Activated T-helper 2 cell treated with anti-CD3 and anti-CD28 coated beads, Interferon-gamma antibody, Interleukin-2, Interleukin-4, amounts not matched to agents 10 μg/mL and 5 μg/mL and 100 μg/mL, durations not matched to agents 14 hours and 24 hours and 36 hours (primary cell): ENCODE data around the gene BAZ2B. TPM values are rescaled to one million over a fixed set of nuclear protein-coding genes. Genes with fewer than 3 reads are reported as not detected.

Experiments
- DNase-seq: peaks from one replicate; pipeline ENCODE4 v3.0.0; 2021; ENCODE audit warnings: low spot score
- H3K27ac Mint-ChIP-seq: one replicate; pipeline ENCODE4 v1.8.0; 2021; ENCODE audit warnings: mixed read lengths
- H3K27me3 Mint-ChIP-seq: one replicate; pipeline ENCODE4 v1.8.0; 2021; ENCODE audit warnings: low read depth, mixed read lengths
- H3K36me3 Mint-ChIP-seq: one replicate; pipeline ENCODE4 v1.8.0; 2021; ENCODE audit warnings: low read depth, mixed read lengths
- H3K4me1 Mint-ChIP-seq: one replicate; pipeline ENCODE4 v1.8.0; 2021; ENCODE audit warnings: low read depth, mixed read lengths
- H3K4me3 Mint-ChIP-seq: one replicate; pipeline ENCODE4 v1.8.0; 2021; ENCODE audit warnings: low read depth, mild to moderate bottlenecking, moderate library complexity, mixed read lengths
- H3K9me3 Mint-ChIP-seq: one replicate; pipeline ENCODE4 v1.8.0; 2021; ENCODE audit warnings: mixed read lengths
- intact Hi-C: fragments of 100-400 bp; cut with micrococcal nuclease; formaldehyde crosslinking; loops from one replicate; pipeline ENCODE4 v1.15.1; 2023
- total RNA-seq: library from RNA; stranded (reverse); gene quantifications from 2 replicates; pipeline ENCODE4 v1.2.3, GENCODE V29; 2022

Gene BAZ2B
- total RNA-seq, 1 donor from 2014 or later = 6.5 TPM

DNA sequence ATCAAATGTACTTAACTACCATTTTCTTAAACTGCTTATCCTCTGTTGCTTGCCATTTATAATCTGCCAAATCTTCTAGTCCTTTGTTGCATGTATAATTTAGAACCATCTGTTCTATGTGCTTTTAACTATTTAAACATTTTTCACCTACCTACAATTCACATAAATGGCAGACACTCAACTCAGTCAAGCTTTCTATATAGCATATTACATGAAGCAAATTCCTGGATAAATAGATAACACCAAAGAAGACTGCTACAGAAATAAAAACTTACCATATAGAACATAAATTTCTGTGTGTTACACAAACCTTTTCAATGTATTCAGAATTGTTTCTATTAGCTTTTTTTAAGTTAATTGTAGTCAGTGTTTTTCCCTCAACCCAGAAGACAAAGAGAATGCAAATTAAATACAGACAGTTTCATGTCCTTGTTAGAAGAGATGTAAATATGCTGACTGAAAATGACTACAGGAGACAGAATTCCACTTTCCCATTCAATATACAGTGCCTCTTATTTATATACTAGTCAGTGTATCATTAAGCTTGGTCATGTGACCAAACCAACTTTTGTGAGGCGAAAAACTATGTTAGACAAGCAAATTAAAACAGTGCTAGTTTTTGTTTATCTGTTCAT is 2.6 kb downstream of the BAZ2B start:
- no peak overlapping the region for H3K27ac Mint-ChIP-seq
- H3K9me3 Mint-ChIP-seq = no peaks in the 10 kb centered on the region
- no peaks in the 10 kb centered on the region for H3K36me3 Mint-ChIP-seq
- H3K4me3 Mint-ChIP-seq = no peak overlapping the region
- peaks cover 10% of the 10 kb centered on the region for H3K4me1 Mint-ChIP-seq
- DNase-seq = no peak
- intact Hi-C loops = loop anchor here (10.0 kb wide), 1 partner anchor 329 kb away; the partner anchor contains the start of gene WDSUB1
- peaks cover 41% of the 10 kb centered on the region for H3K27me3 Mint-ChIP-seq

DNA sequence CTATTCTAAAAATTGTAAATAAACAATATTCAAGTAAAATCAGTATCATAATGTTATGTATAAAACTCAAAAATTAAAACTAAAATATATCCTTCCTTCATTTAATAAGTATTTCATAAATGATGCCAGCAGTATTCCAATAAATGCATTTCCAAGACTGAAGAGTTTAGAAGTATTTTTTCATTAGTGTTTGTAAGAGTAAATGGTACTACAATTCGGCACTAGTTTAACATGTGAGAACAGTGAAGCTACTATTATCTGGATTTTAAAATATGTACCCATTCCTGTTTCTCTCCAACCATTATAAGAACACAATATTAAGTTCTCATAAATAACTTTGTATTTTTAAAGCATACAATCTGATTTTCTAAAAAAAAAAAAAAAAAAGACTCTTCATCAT is 3.3 kb downstream of the BAZ2B start:
- Mint-ChIP-seq H3K9me3 (no peaks in the 10 kb centered on the region), H3K4me1 (peaks cover 10% of the 10 kb centered on the region), H3K36me3 (no peaks in the 10 kb centered on the region), H3K27ac (no peak overlapping the region), H3K4me3 (no peak overlapping the region), H3K27me3 (peaks cover 40% of the 10 kb centered on the region)
- intact Hi-C loops = loop anchor here (10.0 kb wide), 1 partner anchor 328 kb away; the partner anchor contains the start of gene WDSUB1
- no peak for DNase-seq

GRCh38 chr2:159612255-159612901 is 4.0 kb downstream of the BAZ2B start:
- DNase-seq = no peak
- Mint-ChIP-seq H3K4me3 (no peak overlapping the region), H3K27ac (no peak overlapping the region), H3K27me3 (peaks cover 34% of the 10 kb centered on the region), H3K4me1 (peaks cover 10% of the 10 kb centered on the region), H3K36me3 (no peaks in the 10 kb centered on the region), H3K9me3 (no peaks in the 10 kb centered on the region)
- intact Hi-C loops = loop anchor here (10.0 kb wide), 1 partner anchor 328 kb away; the partner anchor contains the start of gene WDSUB1

GRCh38 chr2:159609811-159610549 is 6.4 kb downstream of the BAZ2B start:
- no peak for DNase-seq
- H3K27me3 Mint-ChIP-seq = peaks cover 23% of the 10 kb centered on the region
- H3K27ac Mint-ChIP-seq = no peak overlapping the region
- peaks cover 10% of the 10 kb centered on the region for H3K4me1 Mint-ChIP-seq
- H3K4me3 Mint-ChIP-seq = no peak overlapping the region
- H3K36me3 Mint-ChIP-seq = no peaks in the 10 kb centered on the region
- H3K9me3 Mint-ChIP-seq = no peaks in the 10 kb centered on the region
- intact Hi-C loops = loop anchor here (10.0 kb wide), 1 partner anchor 325 kb away; the partner anchor contains the start of gene WDSUB1

- Mint-ChIP-seq H3K4me3 (no peak overlapping the region), H3K9me3 (no peaks in the 10 kb centered on the region), H3K4me1 (peaks cover 7% of the 10 kb centered on the region), H3K27ac (no peak overlapping the region), H3K36me3 (no peaks in the 10 kb centered on the region), H3K27me3 (peaks cover 14% of the 10 kb centered on the region)
- intact Hi-C loops = no loop called here
- no peak for DNase-seq
Observed at GRCh38 chr2:159608723-159609308, 7.5 kb downstream of the BAZ2B start.

GRCh38 chr2:159608108-159608507 is 8.2 kb downstream of the BAZ2B start:
- H3K27me3 Mint-ChIP-seq = peaks cover 9% of the 10 kb centered on the region
- peaks cover 7% of the 10 kb centered on the region for H3K4me1 Mint-ChIP-seq
- no peaks in the 10 kb centered on the region for H3K9me3 Mint-ChIP-seq
- no peak overlapping the region for H3K27ac Mint-ChIP-seq
- intact Hi-C loops = no loop called here
- no peak for DNase-seq
- no peak overlapping the region for H3K4me3 Mint-ChIP-seq
- H3K36me3 Mint-ChIP-seq = no peaks in the 10 kb centered on the region

GRCh38 chr2:159606287-159606686 is 10.1 kb downstream of the BAZ2B start:
- H3K27me3 Mint-ChIP-seq = peaks cover 5% of the 10 kb centered on the region
- intact Hi-C loops = no loop called here

DNA sequence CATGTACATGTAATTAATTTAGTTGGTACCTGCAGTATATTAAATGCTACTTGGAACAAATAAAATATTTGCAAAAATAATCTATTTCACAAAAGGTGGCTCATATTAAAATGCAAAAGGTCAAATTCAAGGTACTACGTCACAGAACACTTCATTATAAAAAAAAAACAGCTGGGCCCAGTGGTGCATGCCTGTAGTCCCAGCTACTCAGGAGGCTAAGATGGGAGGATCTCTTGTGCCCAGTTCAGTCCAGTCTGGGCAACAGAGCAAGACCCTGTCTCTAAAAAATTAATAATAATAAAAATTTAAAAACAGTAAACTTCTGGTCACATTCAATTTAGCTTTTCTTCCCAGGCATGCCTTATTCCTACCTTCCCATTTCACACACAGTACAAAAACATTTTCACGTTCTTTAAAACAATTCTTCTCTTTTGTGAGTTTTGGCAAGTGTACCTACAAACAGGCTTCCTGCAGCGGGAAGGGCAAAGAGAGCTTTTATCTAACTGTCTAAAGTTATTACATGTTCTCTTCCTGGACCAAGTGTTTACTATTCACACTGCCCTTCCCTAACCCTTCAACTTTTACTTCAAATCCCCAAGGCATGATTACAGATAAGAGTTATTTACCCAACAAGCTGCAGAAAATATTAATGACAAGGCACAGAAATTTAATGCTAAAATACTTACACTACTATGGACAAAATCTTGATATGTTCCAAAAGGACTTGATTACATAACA is 10.7 kb downstream of the BAZ2B start:
- Mint-ChIP-seq H3K27me3 (peaks cover 5% of the 10 kb centered on the region), H3K4me1 (peaks cover 9% of the 10 kb centered on the region), H3K27ac (no peak overlapping the region), H3K4me3 (no peak overlapping the region), H3K36me3 (no peaks in the 10 kb centered on the region), H3K9me3 (no peaks in the 10 kb centered on the region)
- intact Hi-C loops = no loop called here
- no peak for DNase-seq

More at GRCh38 chr2:159606287-159606686, 10.1 kb downstream of the BAZ2B start:
- no peak for DNase-seq
- Mint-ChIP-seq H3K36me3 (no peaks in the 10 kb centered on the region), H3K27ac (no peak overlapping the region), H3K4me3 (no peak overlapping the region), H3K4me1 (peaks cover 4% of the 10 kb centered on the region), H3K9me3 (no peaks in the 10 kb centered on the region)

GRCh38 chr2:159604159-159604558 is 12.2 kb downstream of the BAZ2B start:
- no peak for DNase-seq
- no peak overlapping the region for H3K4me3 Mint-ChIP-seq
- peaks cover 10% of the 10 kb centered on the region for H3K4me1 Mint-ChIP-seq
- no peaks in the 10 kb centered on the region for H3K9me3 Mint-ChIP-seq
- peaks cover 3% of the 10 kb centered on the region for H3K27me3 Mint-ChIP-seq
- no peak overlapping the region for H3K27ac Mint-ChIP-seq
- intact Hi-C loops = no loop called here
- no peaks in the 10 kb centered on the region for H3K36me3 Mint-ChIP-seq

DNA sequence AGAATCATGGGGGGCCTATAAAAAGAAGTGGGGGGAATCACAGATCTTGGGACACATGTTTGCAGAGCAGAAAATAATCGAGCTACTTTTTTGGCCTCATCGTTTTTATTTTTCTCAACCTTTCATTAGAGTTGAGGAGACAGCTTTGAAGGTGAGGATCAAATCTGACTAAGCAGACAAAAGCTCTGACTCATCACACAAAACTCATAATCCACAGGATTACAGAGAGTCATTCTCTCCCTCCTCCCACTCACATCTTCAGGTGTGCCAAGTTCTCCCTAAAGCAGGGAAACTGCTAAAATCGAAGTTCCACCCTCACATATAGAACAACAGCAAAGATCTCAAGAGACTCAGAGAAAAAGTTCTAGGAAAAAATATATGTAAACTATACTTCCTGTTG is 15.6 kb downstream of the BAZ2B start:
- Mint-ChIP-seq H3K4me3 (no peak overlapping the region), H3K27ac (no peak overlapping the region), H3K27me3 (peaks cover 2% of the 10 kb centered on the region), H3K36me3 (no peaks in the 10 kb centered on the region), H3K9me3 (no peaks in the 10 kb centered on the region), H3K4me1 (peaks cover 6% of the 10 kb centered on the region)
- intact Hi-C loops = no loop called here
- DNase-seq = no peak

GRCh38 chr2:159595410-159596046 is 20.8 kb downstream of the BAZ2B start:
- Mint-ChIP-seq H3K27me3 (no peaks in the 10 kb centered on the region), H3K9me3 (no peaks in the 10 kb centered on the region), H3K4me1 (peaks cover under 1% of the 10 kb centered on the region), H3K27ac (no peak overlapping the region), H3K36me3 (no peaks in the 10 kb centered on the region), H3K4me3 (no peak overlapping the region)
- no peak for DNase-seq
- intact Hi-C loops = no loop called here

DNA sequence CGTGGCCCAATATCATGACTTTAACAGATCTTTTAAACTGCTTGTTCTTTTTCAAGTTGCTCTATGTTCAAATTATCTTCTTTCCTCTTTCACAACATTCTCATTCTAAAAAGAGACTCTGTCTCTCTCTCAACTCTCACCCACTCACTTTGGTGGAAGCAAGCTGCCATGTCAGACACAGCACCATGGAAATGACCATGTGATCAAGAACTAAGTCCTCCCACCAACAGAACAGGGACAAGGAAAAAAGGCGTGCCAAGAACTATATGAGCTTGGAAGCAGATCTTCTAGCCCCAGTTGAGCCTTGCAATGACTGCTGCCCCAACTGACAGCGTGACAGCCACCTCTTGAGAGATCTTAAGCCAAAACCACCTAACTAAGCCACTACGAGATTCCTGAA is 23.9 kb downstream of the BAZ2B start:
- no peak for DNase-seq
- Mint-ChIP-seq H3K4me3 (no peak overlapping the region), H3K27me3 (no peaks in the 10 kb centered on the region), H3K27ac (no peak overlapping the region), H3K36me3 (no peaks in the 10 kb centered on the region), H3K9me3 (no peaks in the 10 kb centered on the region), H3K4me1 (no peaks in the 10 kb centered on the region)
- intact Hi-C loops = no loop called here
